ENCODE data around the gene CDH4. TPM values are rescaled to one million over a fixed set of nuclear protein-coding genes. Genes with fewer than 3 reads are reported as not detected.
A peak's percentile ranks its signal among the peaks of the same experiment; 100 is the strongest.

The CDH4 gene
- total and polyA plus RNA-seq, 2 donors from 2014 or later, result 1.1 TPM; not detected in 1

DNA sequence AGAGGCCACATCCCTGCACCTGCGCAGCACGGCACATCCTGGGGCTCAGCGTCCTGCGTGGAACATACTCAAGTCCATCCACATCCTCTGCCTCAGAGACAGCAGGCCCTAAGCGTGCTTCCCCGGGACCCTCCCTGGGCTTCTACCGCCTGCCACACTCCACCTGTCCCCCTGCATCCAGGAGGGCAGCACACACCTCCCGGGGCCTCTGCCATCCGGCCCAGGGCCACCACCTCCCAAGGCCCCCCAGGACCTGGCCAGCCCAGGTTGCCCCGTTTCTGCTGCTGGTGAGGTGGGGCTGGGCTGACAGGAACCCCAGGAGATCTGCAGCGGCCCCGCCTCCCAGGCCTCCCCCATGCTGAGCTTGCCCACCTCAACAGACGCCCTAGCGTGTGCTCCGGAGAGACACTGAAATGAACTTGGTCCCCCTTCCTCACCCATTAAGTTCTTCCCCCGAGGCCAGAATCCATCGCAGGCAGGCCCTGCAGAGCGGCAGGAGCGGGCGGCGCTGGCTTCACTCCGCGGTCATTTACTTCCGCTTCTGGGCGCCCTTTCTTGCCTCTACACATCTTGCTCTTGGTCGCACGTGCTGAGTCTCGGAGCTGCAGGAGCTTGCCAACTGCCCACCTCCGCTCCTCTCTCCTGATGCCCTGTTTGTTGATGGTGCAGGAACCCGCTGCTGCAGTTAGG is 578.3 kb downstream of the CDH4 start:
- intact Hi-C loops (cut with DNase I), result no loop called here
- DNase-seq, result peak in 1 of 5 donors; percentile 63

DNA sequence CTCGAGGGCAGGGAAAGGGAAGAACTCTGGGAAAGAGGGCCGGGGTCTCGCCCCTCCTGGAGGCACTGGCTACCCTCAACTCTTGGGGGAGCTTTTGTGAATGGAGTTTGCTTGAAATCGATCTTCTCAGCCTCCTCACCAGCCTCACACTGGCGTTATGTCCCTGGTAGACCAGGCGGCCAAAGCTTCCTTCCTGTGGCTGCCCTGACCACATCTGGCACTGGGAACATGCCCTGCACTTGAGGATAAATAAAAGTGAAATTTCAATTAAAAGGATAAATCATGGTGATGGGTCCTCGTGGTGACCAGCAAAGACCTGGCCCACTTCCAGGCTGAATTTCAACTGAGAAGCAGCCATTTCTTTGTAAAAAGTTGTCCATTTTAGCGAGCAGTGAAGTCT is 578.9 kb downstream of the CDH4 start:
- no peak for DNase-seq
- intact Hi-C loops (cut with DNase I), result no loop called here
- Histone ChIP-seq H3K27me3 (ENCODE audit: control insufficient read depth, insufficient read depth, low read length) (no peaks in the 10 kb centered on the region), H3K9ac (ENCODE audit: low read length in 3 of 3) (no peak overlapping the region), H3K4me3 (ENCODE audit: low read length in 3 of 3) (no peak overlapping the region), H3K36me3 (ENCODE audit: control insufficient read depth in 2 of 3, insufficient read depth in 3 of 3, low read length in 3 of 3) (no peaks in the 10 kb centered on the region), H3K27ac (ENCODE audit: low read depth in 2 of 2, low read length in 2 of 2) (no peak overlapping the region), H3K4me1 (ENCODE audit: control insufficient read depth in 2 of 3, insufficient read depth in 2 of 3, low read depth in 1 of 3, low read length in 3 of 3) (no peaks in the 10 kb centered on the region), H3K9me3 (ENCODE audit: control insufficient read depth in 2 of 3, insufficient read depth in 1 of 3, low read length in 3 of 3) (no peaks in the 10 kb centered on the region)
- TF ChIP-seq, protein P1, sequence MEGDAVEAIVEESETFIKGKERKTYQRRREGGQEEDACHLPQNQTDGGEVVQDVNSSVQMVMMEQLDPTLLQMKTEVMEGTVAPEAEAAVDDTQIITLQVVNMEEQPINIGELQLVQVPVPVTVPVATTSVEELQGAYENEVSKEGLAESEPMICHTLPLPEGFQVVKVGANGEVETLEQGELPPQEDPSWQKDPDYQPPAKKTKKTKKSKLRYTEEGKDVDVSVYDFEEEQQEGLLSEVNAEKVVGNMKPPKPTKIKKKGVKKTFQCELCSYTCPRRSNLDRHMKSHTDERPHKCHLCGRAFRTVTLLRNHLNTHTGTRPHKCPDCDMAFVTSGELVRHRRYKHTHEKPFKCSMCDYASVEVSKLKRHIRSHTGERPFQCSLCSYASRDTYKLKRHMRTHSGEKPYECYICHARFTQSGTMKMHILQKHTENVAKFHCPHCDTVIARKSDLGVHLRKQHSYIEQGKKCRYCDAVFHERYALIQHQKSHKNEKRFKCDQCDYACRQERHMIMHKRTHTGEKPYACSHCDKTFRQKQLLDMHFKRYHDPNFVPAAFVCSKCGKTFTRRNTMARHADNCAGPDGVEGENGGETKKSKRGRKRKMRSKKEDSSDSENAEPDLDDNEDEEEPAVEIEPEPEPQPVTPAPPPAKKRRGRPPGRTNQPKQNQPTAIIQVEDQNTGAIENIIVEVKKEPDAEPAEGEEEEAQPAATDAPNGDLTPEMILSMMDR (IDR thresholded peaks at IDR 0.05; ENCODE audit: borderline replicate concordance, extremely low read depth, insufficient read depth), result no peak
- no peak for FAIRE-seq

More for the DNA sequence above, 578.3 kb downstream of the CDH4 start:
- Histone ChIP-seq H3K27me3 (ENCODE audit: control insufficient read depth, insufficient read depth, low read length) (no peaks in the 10 kb centered on the region), H3K36me3 (ENCODE audit: control insufficient read depth in 2 of 3, insufficient read depth in 3 of 3, low read length in 3 of 3) (no peaks in the 10 kb centered on the region), H3K9me3 (ENCODE audit: control insufficient read depth in 2 of 3, insufficient read depth in 1 of 3, low read length in 3 of 3) (no peaks in the 10 kb centered on the region), H3K4me1 (ENCODE audit: control insufficient read depth in 2 of 3, insufficient read depth in 2 of 3, low read depth in 1 of 3, low read length in 3 of 3) (no peaks in the 10 kb centered on the region), H3K9ac (ENCODE audit: low read length in 3 of 3) (no peak overlapping the region), H3K4me3 (ENCODE audit: low read length in 3 of 3) (no peak overlapping the region), H3K27ac (ENCODE audit: low read depth in 2 of 2, low read length in 2 of 2) (no peak overlapping the region)
- FAIRE-seq, result no peak
- TF ChIP-seq, protein P1 (IDR thresholded peaks at IDR 0.05; ENCODE audit: borderline replicate concordance, extremely low read depth, insufficient read depth), result no peak

DNA sequence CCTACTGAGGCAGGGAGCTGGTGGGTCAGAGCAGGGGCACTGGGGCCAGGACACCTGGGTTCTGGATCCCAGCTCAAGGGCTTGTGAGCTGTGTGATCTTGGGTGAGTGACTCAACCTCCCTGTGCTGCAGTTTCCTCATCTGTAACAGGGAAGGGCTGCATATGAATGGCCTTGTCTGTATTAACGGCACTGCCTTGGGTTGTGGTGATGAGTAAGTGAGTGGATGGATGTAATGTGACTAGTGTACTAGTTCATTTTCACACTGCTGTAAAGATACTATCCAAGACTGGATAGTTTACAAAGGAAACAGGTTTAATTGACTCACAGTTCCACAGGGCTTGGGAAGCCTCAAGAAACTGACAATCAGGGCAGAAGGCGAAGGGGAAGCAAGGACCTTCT is 580.1 kb downstream of the CDH4 start:
- H3K4me1 ChIP-seq (ENCODE audit: control insufficient read depth in 2 of 3, insufficient read depth in 2 of 3, low read depth in 1 of 3, low read length in 3 of 3), result no peaks in the 10 kb centered on the region
- TF ChIP-seq, protein P1 (IDR thresholded peaks at IDR 0.05; ENCODE audit: borderline replicate concordance, extremely low read depth, insufficient read depth), result no peak
- no peak overlapping the region for H3K4me3 ChIP-seq (ENCODE audit: low read length in 3 of 3)
- intact Hi-C loops (cut with DNase I), result no loop called here
- H3K27me3 ChIP-seq (ENCODE audit: control insufficient read depth, insufficient read depth, low read length), result no peaks in the 10 kb centered on the region
- H3K9me3 ChIP-seq (ENCODE audit: control insufficient read depth in 2 of 3, insufficient read depth in 1 of 3, low read length in 3 of 3), result no peaks in the 10 kb centered on the region
- H3K36me3 ChIP-seq (ENCODE audit: control insufficient read depth in 2 of 3, insufficient read depth in 3 of 3, low read length in 3 of 3), result no peaks in the 10 kb centered on the region
- no peak for FAIRE-seq
- no peak overlapping the region for H3K27ac ChIP-seq (ENCODE audit: low read depth in 2 of 2, low read length in 2 of 2)
- no peak overlapping the region for H3K9ac ChIP-seq (ENCODE audit: low read length in 3 of 3)
- no peak for DNase-seq

Measured in kidney (tissue), 14 donors.